ENCODE data around the gene TXNRD2. TPM values are rescaled to one million over a fixed set of nuclear protein-coding genes. Genes with fewer than 3 reads are reported as not detected.

Gene TXNRD2
- total RNA-seq, 1 donor from 2014 or later = 50.4 TPM

DNA sequence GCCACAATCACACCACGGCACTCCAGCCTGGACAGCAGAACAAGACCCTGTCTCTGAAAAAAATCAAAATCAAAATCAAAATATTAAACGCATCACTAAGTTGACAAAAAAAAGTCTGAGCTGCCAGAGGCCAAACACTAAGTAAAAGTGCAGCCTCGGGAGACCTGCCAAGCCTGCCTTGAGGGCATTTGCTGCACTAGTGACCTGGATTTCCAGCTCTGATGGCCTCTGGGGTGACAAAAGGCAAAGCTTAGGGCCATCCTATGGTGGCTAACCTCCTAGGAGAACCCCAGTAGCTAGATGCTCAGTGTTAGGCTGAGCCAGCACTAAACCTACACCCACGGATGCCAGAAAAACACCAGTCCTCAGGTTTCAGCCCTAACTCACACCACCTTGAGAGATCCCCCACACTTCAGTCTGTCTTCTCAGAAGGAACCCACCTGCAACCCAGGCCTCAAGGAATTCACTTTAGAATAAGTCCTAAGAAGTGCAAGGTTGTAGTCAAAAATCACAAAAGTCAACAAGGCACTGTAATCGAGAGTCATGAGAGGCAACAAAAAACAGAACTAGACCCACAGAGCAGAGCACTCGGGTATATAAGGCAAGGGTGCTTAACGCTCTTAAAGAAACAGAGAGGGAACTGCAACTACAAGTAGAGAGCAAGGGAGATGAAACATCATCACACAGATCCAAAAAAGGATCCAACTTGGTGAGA, 115.6 kb downstream of the TXNRD2 start:
- no peak for DNase-seq (ENCODE audit: low read depth)
- TF ChIP-seq, protein P1, sequence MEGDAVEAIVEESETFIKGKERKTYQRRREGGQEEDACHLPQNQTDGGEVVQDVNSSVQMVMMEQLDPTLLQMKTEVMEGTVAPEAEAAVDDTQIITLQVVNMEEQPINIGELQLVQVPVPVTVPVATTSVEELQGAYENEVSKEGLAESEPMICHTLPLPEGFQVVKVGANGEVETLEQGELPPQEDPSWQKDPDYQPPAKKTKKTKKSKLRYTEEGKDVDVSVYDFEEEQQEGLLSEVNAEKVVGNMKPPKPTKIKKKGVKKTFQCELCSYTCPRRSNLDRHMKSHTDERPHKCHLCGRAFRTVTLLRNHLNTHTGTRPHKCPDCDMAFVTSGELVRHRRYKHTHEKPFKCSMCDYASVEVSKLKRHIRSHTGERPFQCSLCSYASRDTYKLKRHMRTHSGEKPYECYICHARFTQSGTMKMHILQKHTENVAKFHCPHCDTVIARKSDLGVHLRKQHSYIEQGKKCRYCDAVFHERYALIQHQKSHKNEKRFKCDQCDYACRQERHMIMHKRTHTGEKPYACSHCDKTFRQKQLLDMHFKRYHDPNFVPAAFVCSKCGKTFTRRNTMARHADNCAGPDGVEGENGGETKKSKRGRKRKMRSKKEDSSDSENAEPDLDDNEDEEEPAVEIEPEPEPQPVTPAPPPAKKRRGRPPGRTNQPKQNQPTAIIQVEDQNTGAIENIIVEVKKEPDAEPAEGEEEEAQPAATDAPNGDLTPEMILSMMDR (IDR thresholded peaks at IDR 0.05; ENCODE audit: insufficient read depth, low read length, poor library complexity, severe bottlenecking) = no peak
- H3K4me3 ChIP-seq (ENCODE audit: low read depth, low read length) = no peak overlapping the region
- H3K27me3 ChIP-seq (ENCODE audit: control insufficient read depth, insufficient read depth, low read length) = no peaks in the 10 kb centered on the region
- H3K36me3 ChIP-seq (ENCODE audit: control insufficient read depth, insufficient read depth, low read length) = no peaks in the 10 kb centered on the region

Other genes starting within 250 kb of the TXNRD2 start
- 6.5 and 10.1 TPM in 2 replicates for gene SEPTIN5, start 227.3 kb downstream of the TXNRD2 start, total RNA-seq
- gene GP1BB, start 218.3 kb downstream of the TXNRD2 start, total RNA-seq = 0.50 and 1.8 TPM in 2 replicates
- gene TBX1, start 181.0 kb downstream of the TXNRD2 start, total RNA-seq = not detected in 2 replicates
- gene GNB1L, start 86.9 kb downstream of the TXNRD2 start, total RNA-seq = 7.0 and 9.0 TPM in 2 replicates
- gene RTL10, start 86.9 kb downstream of the TXNRD2 start, total RNA-seq = 10.9 and 12.6 TPM in 2 replicates
- 371 and 403 TPM in 2 replicates for gene COMT, start within 50 bp of the TXNRD2 start, total RNA-seq
- 74.5 and 107 TPM in 2 replicates for gene ARVCF, start 75.0 kb upstream of the TXNRD2 start, total RNA-seq
- 20.9 and 22.0 TPM in 2 replicates for gene TANGO2, start 79.3 kb upstream of the TXNRD2 start, total RNA-seq
- 34.0 and 35.7 TPM in 2 replicates for gene DGCR8, start 138.4 kb upstream of the TXNRD2 start, total RNA-seq
- gene RANBP1, start 174.3 kb upstream of the TXNRD2 start, total RNA-seq = 357 and 360 TPM in 2 replicates
- gene TRMT2A, start 175.4 kb upstream of the TXNRD2 start, total RNA-seq = 44.5 and 56.3 TPM in 2 replicates
- 23.8 and 26.9 TPM in 2 replicates for gene ZDHHC8, start 190.0 kb upstream of the TXNRD2 start, total RNA-seq
- 0.55 and 1.8 TPM in 2 replicates for gene CCDC188, start 209.2 kb upstream of the TXNRD2 start, total RNA-seq